BE2C (cell line): ENCODE results near the gene ABT1.

Source experiments
- DNase-seq: peaks from one replicate; pipeline ENCODE4 v3.0.0-alpha.2; 2020
- H3K27me3 ChIP-seq: fragments of 250-450 bp; sonication (Bioruptor Pico); 2 replicates; pipeline ENCODE4 v1.5.1; 2020; ENCODE audit warnings: mild to moderate bottlenecking
- H3K36me3 ChIP-seq: fragments of 250-450 bp; sonication (Bioruptor Pico); 2 replicates; pipeline ENCODE4 v1.5.1; 2020; ENCODE audit warnings: mild to moderate bottlenecking
- H3K4me1 ChIP-seq: fragments of 250-450 bp; sonication (Bioruptor Pico); 2 replicates; pipeline ENCODE4 v1.5.1; 2020
- H3K4me3 ChIP-seq: 2 replicates; pipeline ENCODE4 v1.5.1; 2011; ENCODE audit warnings: low read depth, low read length
- H3K9me3 ChIP-seq: fragments of 250-450 bp; sonication (Bioruptor Pico); 2 replicates; pipeline ENCODE4 v1.5.1; 2020
- TF ChIP-seq, protein P1 (sequence below): IDR thresholded peaks from 2 replicates; pipeline ENCODE4 v1.5.1; 2012; ENCODE audit warnings: mild to moderate bottlenecking, low read depth, low read length

The ABT1 gene

DNA sequence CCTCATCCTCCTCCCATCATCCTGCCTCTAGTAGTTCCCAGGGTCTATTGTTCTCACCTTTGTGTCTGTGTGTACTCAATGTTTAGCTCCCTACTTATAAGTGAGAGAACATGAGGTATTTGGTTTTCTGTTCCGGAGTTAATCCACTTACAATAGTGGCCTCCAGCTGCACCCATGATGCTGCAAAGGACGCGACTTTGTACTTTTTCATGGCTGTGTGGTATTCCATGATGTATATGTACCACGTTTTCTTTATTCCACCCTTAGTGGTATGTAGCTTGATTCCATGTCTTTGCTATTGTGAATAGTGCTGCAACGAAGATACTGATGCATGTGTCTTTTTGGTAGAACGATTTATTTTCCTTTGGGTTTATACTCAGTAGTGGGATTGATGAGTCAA, 18.5 kb upstream of the ABT1 start:
- Histone ChIP-seq H3K27me3 (no peaks in the 10 kb centered on the region; the same call in 1 of the 2 replicates), H3K9me3 (no peaks in the 10 kb centered on the region; the same call in 1 of the 2 replicates), H3K4me3 (no peak overlapping the region), H3K4me1 (no peaks in the 10 kb centered on the region), H3K36me3 (no peaks in the 10 kb centered on the region)
- TF ChIP-seq, protein P1, sequence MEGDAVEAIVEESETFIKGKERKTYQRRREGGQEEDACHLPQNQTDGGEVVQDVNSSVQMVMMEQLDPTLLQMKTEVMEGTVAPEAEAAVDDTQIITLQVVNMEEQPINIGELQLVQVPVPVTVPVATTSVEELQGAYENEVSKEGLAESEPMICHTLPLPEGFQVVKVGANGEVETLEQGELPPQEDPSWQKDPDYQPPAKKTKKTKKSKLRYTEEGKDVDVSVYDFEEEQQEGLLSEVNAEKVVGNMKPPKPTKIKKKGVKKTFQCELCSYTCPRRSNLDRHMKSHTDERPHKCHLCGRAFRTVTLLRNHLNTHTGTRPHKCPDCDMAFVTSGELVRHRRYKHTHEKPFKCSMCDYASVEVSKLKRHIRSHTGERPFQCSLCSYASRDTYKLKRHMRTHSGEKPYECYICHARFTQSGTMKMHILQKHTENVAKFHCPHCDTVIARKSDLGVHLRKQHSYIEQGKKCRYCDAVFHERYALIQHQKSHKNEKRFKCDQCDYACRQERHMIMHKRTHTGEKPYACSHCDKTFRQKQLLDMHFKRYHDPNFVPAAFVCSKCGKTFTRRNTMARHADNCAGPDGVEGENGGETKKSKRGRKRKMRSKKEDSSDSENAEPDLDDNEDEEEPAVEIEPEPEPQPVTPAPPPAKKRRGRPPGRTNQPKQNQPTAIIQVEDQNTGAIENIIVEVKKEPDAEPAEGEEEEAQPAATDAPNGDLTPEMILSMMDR, result no peak
- no peak for DNase-seq

DNA sequence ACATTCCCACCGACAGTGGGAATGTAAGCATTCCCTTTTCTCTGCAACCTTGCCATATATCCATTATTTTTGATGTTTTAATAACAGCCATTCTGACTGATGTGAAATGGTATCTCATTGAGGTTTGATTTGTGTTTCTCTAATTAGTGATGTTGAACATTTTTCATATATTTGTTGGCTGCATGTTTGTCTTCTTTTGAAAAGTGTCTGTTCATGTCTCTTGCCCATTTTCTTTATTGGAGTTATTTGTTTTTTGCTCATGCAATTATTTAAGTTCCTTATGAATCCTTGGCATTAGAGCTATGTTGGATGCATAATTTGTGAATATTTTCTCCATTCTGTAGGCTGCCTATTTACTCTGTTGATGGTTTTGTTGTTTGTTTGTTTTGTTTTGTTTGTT, 18.0 kb upstream of the ABT1 start:
- Histone ChIP-seq H3K36me3 (no peaks in the 10 kb centered on the region), H3K27me3 (no peaks in the 10 kb centered on the region; the same call in 1 of the 2 replicates), H3K4me3 (no peak overlapping the region), H3K4me1 (no peaks in the 10 kb centered on the region), H3K9me3 (no peaks in the 10 kb centered on the region; the same call in 1 of the 2 replicates)
- TF ChIP-seq, protein P1, result no peak
- no peak for DNase-seq

DNA sequence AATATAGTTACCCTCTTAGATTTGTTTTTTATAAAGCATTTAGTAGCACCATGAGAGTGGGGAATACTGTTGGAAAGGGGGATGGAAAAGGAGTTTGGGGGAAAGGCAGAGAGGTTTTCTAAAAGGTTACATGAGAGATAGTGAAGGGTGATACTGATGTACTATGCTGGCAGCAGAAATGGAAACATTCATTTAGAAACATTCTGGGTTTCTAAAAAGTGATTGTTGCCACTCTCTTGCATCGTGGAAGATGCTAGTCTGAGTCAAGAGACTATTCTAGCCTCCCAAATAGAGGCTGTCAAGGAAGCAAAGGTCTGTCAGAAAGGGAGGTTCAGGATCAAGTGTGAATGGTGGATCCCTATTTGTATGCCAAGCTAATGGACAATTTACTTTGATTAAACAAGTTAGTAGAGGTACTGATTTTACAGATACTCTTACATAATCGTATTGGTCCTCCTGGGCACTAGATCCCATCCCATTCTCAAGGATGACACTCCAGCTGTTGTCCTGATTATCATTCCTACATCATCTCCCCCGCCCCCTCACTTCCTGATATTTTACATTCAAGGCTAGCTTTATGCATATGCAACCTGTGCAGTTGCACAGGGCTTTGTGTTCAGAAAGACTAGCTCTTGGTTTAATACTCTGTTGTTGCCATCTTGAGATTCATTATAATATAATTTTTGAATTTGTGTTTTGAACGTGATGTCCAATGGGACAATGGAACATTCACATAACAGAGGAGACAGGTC, 15.4 kb upstream of the ABT1 start:
- TF ChIP-seq, protein P1, result no peak
- no peaks in the 10 kb centered on the region for H3K36me3 ChIP-seq
- DNase-seq, result no peak
- H3K9me3 ChIP-seq, result no peaks in the 10 kb centered on the region; the same call in 1 of the 2 replicates
- no peaks in the 10 kb centered on the region for H3K4me1 ChIP-seq
- no peak overlapping the region for H3K4me3 ChIP-seq
- peaks cover 3% of the 10 kb centered on the region; the same call in 1 of the 2 replicates for H3K27me3 ChIP-seq

DNA sequence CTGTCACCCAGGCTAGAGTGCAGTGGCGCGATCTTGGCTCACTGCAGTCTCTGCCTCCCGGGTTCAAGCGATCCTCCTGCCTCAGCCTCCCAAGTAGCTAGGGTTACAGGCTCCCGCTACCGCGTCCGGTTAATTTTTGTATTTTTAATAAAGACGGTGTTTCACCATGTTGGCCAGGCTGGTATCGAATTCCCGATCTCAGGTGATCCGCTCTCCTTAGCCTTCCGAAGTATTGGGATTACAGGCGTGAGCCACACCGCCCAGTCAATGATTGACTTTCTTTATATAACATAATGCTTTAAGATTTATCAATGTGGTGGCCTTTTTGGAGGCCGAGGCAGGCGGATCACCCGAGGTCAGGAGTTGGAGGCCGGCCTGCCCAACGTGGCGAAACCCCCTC, 7.8 kb upstream of the ABT1 start:
- TF ChIP-seq, protein P1, result no peak
- Histone ChIP-seq H3K36me3 (no peaks in the 10 kb centered on the region), H3K4me3 (no peak overlapping the region)

DNA sequence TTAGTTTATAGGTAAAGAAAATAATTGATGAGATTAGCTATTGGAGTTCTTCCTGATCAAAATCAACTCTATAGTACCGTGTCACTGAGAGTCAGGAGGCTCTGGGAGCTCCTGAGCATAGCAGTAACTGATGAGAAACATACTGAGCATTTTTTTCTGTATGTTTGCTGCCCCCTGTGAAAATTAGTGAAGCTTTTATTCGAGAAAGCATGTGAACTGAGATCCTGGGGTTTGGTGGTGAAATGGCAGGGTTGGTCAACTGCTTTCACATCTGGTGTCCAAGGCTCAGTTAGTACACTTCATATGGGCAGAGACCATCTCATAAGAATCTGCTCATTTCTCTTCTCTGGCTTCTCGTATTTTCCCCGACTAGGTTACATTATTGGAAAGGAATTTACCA, 4.1 kb upstream of the ABT1 start:
- no peak overlapping the region for H3K4me3 ChIP-seq
- H3K27me3 ChIP-seq, result no peaks in the 10 kb centered on the region
- no peaks in the 10 kb centered on the region for H3K9me3 ChIP-seq
- TF ChIP-seq, protein P1, result peak; percentile 15; the same call in 1 of the 2 replicates
- DNase-seq, result no peak
- H3K4me1 ChIP-seq, result no peaks in the 10 kb centered on the region
- no peaks in the 10 kb centered on the region for H3K36me3 ChIP-seq

More for the DNA sequence above, 7.8 kb upstream of the ABT1 start:
- no peaks in the 10 kb centered on the region for H3K4me1 ChIP-seq
- no peaks in the 10 kb centered on the region for H3K9me3 ChIP-seq
- no peak for DNase-seq
- H3K27me3 ChIP-seq, result peaks cover 3% of the 10 kb centered on the region; the same call in 1 of the 2 replicates
